Measurements from ENCODE around the gene PDGFC.
A peak's percentile ranks its signal among the peaks of the same experiment; 100 is the strongest.
"Not testable (repeated sequence)": the region's sequence is repeated elsewhere in the genome, so short reads cannot be mapped to it uniquely, and the experiment has no call there.

Gene PDGFC

GRCh38 chr4:156949373-156949814, 22.2 kb downstream of the PDGFC start:
- no peak for DNase-seq

GRCh38 chr4:156948738-156949137, 22.9 kb downstream of the PDGFC start:
- no peak for DNase-seq

- DNase-seq: no peak
Measured at GRCh38 chr4:156948133-156948532, 23.5 kb downstream of the PDGFC start.

GRCh38 chr4:156946516-156947424, 24.8 kb downstream of the PDGFC start:
- DNase-seq: peak; percentile 20

- no peak for DNase-seq
Measured at GRCh38 chr4:156945532-156945931, 26.1 kb downstream of the PDGFC start.

- DNase-seq: no peak
Measured at GRCh38 chr4:156942991-156943390, 28.6 kb downstream of the PDGFC start.

- DNase-seq: no peak
Measured at GRCh38 chr4:156941940-156942548, 29.6 kb downstream of the PDGFC start.

GRCh38 chr4:156939801-156940200, 31.8 kb downstream of the PDGFC start:
- no peak for DNase-seq

- no peak for DNase-seq
Measured at GRCh38 chr4:156939139-156939538, 32.5 kb downstream of the PDGFC start.

- no peak for DNase-seq
Measured at GRCh38 chr4:156934259-156934635, 37.4 kb downstream of the PDGFC start.

GRCh38 chr4:156933633-156934258, 37.9 kb downstream of the PDGFC start:
- DNase-seq: no peak

- not testable (repeated sequence) for DNase-seq
Measured at GRCh38 chr4:156932360-156932759, 39.2 kb downstream of the PDGFC start.

GRCh38 chr4:156931267-156931666, 40.3 kb downstream of the PDGFC start:
- DNase-seq: no peak

GRCh38 chr4:156929386-156930105, 42.1 kb downstream of the PDGFC start:
- DNase-seq: no peak

- no peak for DNase-seq
Measured at GRCh38 chr4:156924774-156925315, 46.8 kb downstream of the PDGFC start.

GRCh38 chr4:156923525-156923924, 48.1 kb downstream of the PDGFC start:
- no peak for DNase-seq

- DNase-seq: no peak
Measured at GRCh38 chr4:156915221-156915620, 56.4 kb downstream of the PDGFC start.

- DNase-seq: no peak
Measured at GRCh38 chr4:156913234-156913633, 58.4 kb downstream of the PDGFC start.

GRCh38 chr4:156909010-156909409, 62.6 kb downstream of the PDGFC start:
- no peak for DNase-seq

- no peak for DNase-seq
Measured at GRCh38 chr4:156906325-156906724, 65.3 kb downstream of the PDGFC start.

- no peak for DNase-seq
Measured at GRCh38 chr4:156901871-156902270, 69.7 kb downstream of the PDGFC start.

GRCh38 chr4:156898373-156899117, 73.1 kb downstream of the PDGFC start:
- DNase-seq: peak; percentile 28

All from hematopoietic multipotent progenitor cell treated with erythropoietin and hydrocortisone succinate and interleukin-3 and kit ligand, for 6 days (in vitro differentiated cells).